ENCODE data around the gene CENPB. TPM values are rescaled to one million over a fixed set of nuclear protein-coding genes. Genes with fewer than 3 reads are reported as not detected.

The CENPB gene
- total and polyA plus RNA-seq, 2 of the 4 experiments (the other 2 are of a cell fraction): 45.7 to 59.1 TPM

DNA sequence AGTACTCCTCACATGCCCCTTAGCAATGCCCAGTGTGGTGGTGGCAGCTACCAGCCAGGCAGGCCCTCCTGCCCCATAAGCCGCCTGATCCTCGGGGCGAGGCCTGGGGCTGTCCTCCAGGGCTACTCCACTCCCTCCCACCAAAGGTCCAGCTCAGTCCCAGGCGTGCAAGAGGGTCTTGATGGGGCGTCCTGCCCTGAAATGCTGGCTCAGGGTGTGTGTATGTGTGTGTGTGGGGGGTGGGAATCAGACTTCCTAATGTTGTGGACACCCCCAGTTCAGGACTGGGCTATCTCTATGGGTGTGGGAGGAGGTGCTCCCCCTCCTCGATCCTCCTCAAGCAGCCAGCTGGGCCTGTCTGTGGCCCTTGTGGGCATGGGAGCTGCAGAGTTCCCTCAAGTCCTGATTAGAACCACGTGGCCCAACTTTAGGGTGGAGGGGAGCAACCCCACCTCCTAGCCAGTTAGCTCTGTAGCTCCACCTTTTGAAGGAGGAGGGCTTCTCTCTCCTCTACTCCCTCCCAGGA, 46.6 kb downstream of the CENPB start:
- Histone ChIP-seq H2BK15ac (ENCODE audit: low read depth, low read length) (no peak overlapping the region), H4K5ac (ENCODE audit: low read depth, low read length) (no peak overlapping the region), H3K18ac (ENCODE audit: low read depth, low read length) (no peak overlapping the region), H3K9me3 (ENCODE audit: control insufficient read depth, insufficient read depth, low read length) (no peaks in the 10 kb centered on the region), H4K8ac (ENCODE audit: low read depth in 2 of 2, low read length in 2 of 2) (no peak overlapping the region), H2AK9ac (replicated peaks; ENCODE audit: low read depth, low read length, poor library complexity) (peak overlapping the region; percentile 13), H3K4ac (ENCODE audit: low read depth, low read length) (no peak overlapping the region), H3K27ac (ENCODE audit: insufficient read depth, low read length) (no peak overlapping the region), H4K91ac (ENCODE audit: insufficient read depth, low read depth, low read length) (no peak overlapping the region), H3K14ac (replicated peaks; ENCODE audit: low read depth, low read length) (no peak overlapping the region), H3K79me1 (ENCODE audit: low read depth in 1 of 2, low read length in 2 of 2) (no peaks in the 10 kb centered on the region), H3K4me1 (ENCODE audit: control insufficient read depth, insufficient read depth, low read length) (no peaks in the 10 kb centered on the region), H3K4me2 (ENCODE audit: low read depth, low read length) (no peak overlapping the region), H3K9me1 (ENCODE audit: insufficient read depth, low read length) (no peaks in the 10 kb centered on the region), H4K20me1 (ENCODE audit: insufficient read depth, low read length) (no peaks in the 10 kb centered on the region), H2BK5ac (ENCODE audit: low read depth, low read length, poor library complexity, severe bottlenecking) (no peak overlapping the region), H3K9ac (ENCODE audit: low read depth, low read length) (no peak overlapping the region), H3K4me3 (ENCODE audit: insufficient read depth, low read depth, low read length) (no peak overlapping the region), H3K27me3 (ENCODE audit: control insufficient read depth, insufficient read depth, low read length) (peaks cover 20% of the 10 kb centered on the region), H3K56ac (ENCODE audit: extremely low read depth, insufficient read depth, low read length) (no peak overlapping the region), H3K23ac (ENCODE audit: low read depth, low read length) (no peak overlapping the region), H2AK5ac (ENCODE audit: low read depth, low read length) (no peak overlapping the region), H2BK120ac (ENCODE audit: low read depth, low read length) (no peak overlapping the region), H2AFZ (replicated peaks; ENCODE audit: low read length, poor library complexity) (no peak overlapping the region), H2BK20ac (ENCODE audit: low read depth, low read length) (no peak overlapping the region), H3K36me3 (ENCODE audit: control insufficient read depth, insufficient read depth, low read length) (no peaks in the 10 kb centered on the region)
- intact Hi-C loops (cut with micrococcal nuclease) (no loop called here), in situ Hi-C loops (cut with MboI; ENCODE audit: low sequenced_read_pairs) (no loop called here), dilution Hi-C loops (cut with HindIII; ENCODE audit: low sequenced_read_pairs, unreplicated experiment) (no loop called here)
- no peak for TF ChIP-seq POLR2A (IDR thresholded peaks at IDR 0.05; ENCODE audit: low read depth, low read length)
- no CpG with 5 or more reads among the region's 7 CpGs for whole genome bisulfite sequencing, 2 experiments (ENCODE audit: extremely low coverage in 2 of 2, insufficient read length in 1 of 2)
- no peak for ATAC-seq (ENCODE audit: low read depth)
- no TSS peak for BruUV-seq (replicated peaks)
- ChIA-PET CTCF (interaction anchor here (0.6 to 1.4 kb wide), 2 partner anchors 13 to 44 kb away, joined by 3 read pairs; no protein-coding TSS in a partner anchor), POLR2A (ENCODE audit: unreplicated experiment) (interaction anchor here (0.9 kb wide), 1 partner anchor 80 kb away, joined by 4 read pairs; the partner anchor contains the start of gene AP5S1)
- DNase-seq: no peak

Measured in IMR-90 (cell line).